ENCODE measurements around the gene VHLL. TPM values are rescaled to one million over a fixed set of nuclear protein-coding genes. Genes with fewer than 3 reads are reported as not detected.

Gene VHLL
- total and polyA plus RNA-seq, 10 of the 15 experiments (the other 5 are each of a cell fraction or from before 2014, with no cell fraction given) = 0.23 TPM; not detected in 9

GRCh38 chr1:156344409-156344808 is 45.3 kb upstream of the VHLL start:
- no peak for DNase-seq (ENCODE audit: low read depth, low spot score)
- TF ChIP-seq HSF1 (IDR thresholded peaks at IDR 0.05; ENCODE audit: low read depth, low read length) (no peak), JUNB (IDR thresholded peaks at IDR 0.05) (no peak), CBX3 (IDR thresholded peaks at IDR 0.05; ENCODE audit: borderline replicate concordance, low read depth) (no peak), EZH2 (IDR thresholded peaks at IDR 0.05; ENCODE audit: borderline replicate concordance, control insufficient read depth, low read depth, low read length) (no peak), ZBTB40 (IDR thresholded peaks at IDR 0.05; ENCODE audit: borderline replicate concordance) (no peak), RBBP5 (conservative IDR thresholded peaks at IDR 0.05) (no peak), USF1 (IDR thresholded peaks at IDR 0.05; ENCODE audit: borderline replicate concordance, extremely low read length, insufficient read depth, low read depth, low read length) (no peak), MEF2B (IDR thresholded peaks at IDR 0.05; ENCODE audit: partially characterized antibody, poor library complexity, severe bottlenecking) (no peak), POLR2A (IDR thresholded peaks at IDR 0.05; ENCODE audit: low read depth, low read length) (no peak), SMC3 (IDR thresholded peaks at IDR 0.05; ENCODE audit: borderline replicate concordance, low read length) (no peak), TCF3 (IDR thresholded peaks at IDR 0.05; ENCODE audit: borderline replicate concordance, insufficient read depth, low read depth, low read length) (no peak), MYB (IDR thresholded peaks at IDR 0.05; ENCODE audit: borderline replicate concordance, low read depth, low read length) (no peak), IKZF1 (conservative IDR thresholded peaks at IDR 0.05) (no peak)
- Histone ChIP-seq H2AFZ (ENCODE audit: control insufficient read depth, low read depth, low read length) (no peak overlapping the region), H3K27ac (ENCODE audit: control insufficient read depth, insufficient read depth) (no peak overlapping the region), H4K20me1 (ENCODE audit: control insufficient read depth, insufficient read depth) (no peaks in the 10 kb centered on the region), H3K36me3 (ENCODE audit: control insufficient read depth in 2 of 2, insufficient read depth in 2 of 2, low read length in 1 of 2) (no peaks in the 10 kb centered on the region), H3K4me2 (ENCODE audit: control insufficient read depth, insufficient read depth) (no peak overlapping the region), H3K27me3 (replicated peaks in 1 of 2; ENCODE audit: control insufficient read depth in 2 of 2, insufficient read depth in 2 of 2, low read length in 1 of 2) (peaks cover 0 to 5% of the 10 kb centered on the region in 2 experiments; a peak in 1 of 4 replicates), H3K79me2 (ENCODE audit: control insufficient read depth, insufficient read depth, low read length) (no peaks in the 10 kb centered on the region), H3K4me3 (no peak overlapping the region), H3K4me1 (ENCODE audit: control insufficient read depth, insufficient read depth, low read length) (no peaks in the 10 kb centered on the region), H3K9ac (ENCODE audit: control insufficient read depth, insufficient read depth, low read length) (no peak overlapping the region), H3K9me3 (replicated peaks; ENCODE audit: control insufficient read depth, insufficient read depth, low read length) (no peaks in the 10 kb centered on the region)
- no peak for FAIRE-seq
- ChIA-PET CTCF (interaction anchor here (0.6 to 2.1 kb wide), 8 partner anchors 8 to 102 kb away, joined by 3 to 8 read pairs (median 6); partner anchors contain the start of gene BGLAP), SMC1A (ENCODE audit: uncharacterized antibody, unreplicated experiment) (interaction anchor here (0.7 to 1.4 kb wide), 4 partner anchors 12 to 102 kb away, joined by 3 to 5 read pairs (median 4); no protein-coding TSS in a partner anchor), RAD21 (ENCODE audit: unreplicated experiment) (no interaction called here), POLR2A (interaction anchor here (0.5 to 0.8 kb wide), 2 partner anchors 36 to 123 kb away, joined by 3 to 6 read pairs; no protein-coding TSS in a partner anchor)
- intact Hi-C loops (cut with micrococcal nuclease; ENCODE audit: unreplicated experiment) = no loop called here
- no TSS peak for BruUV-seq (replicated peaks)
- no peak for ATAC-seq
- 46% methylated on average over 3 of the region's 3 CpGs for WGBS (ENCODE audit: insufficient coverage, insufficient replicate concordance, low lambda C conversion rate, missing lambda C conversion rate)
- in situ Hi-C loops (cut with MboI) = no loop called here

All from GM12878 (cell line).